ENCODE measurements around the gene SLC6A2. TPM values are rescaled to one million over a fixed set of nuclear protein-coding genes. Genes with fewer than 3 reads are reported as not detected.

SLC6A2 gene
- total and polyA plus RNA-seq, 2 of the 13 experiments (the other 11 are each of a cell fraction or from before 2014, with no cell fraction given): 0.62 to 0.66 TPM

DNA sequence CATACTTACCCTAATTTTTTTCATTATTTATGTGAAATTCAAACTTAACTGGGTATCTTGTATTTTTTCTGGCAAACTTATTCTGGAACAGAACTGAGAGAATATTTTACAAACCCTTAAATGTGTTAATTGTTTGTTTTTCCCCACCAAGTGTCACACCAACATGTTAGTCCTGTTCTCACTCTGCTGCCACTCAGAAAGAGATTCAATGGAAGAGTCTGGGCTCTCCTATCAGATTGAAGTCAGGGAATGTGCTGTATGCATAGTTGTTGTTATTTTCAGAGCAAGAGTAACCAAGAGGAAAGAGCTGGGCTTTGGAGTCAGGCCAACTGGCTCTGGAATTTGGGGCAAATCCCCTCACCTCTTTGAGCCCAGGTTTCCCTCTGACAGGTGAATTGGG, 43.2 kb downstream of the SLC6A2 start:
- H2AFZ ChIP-seq (ENCODE audit: low read length): no peak overlapping the region
- in situ Hi-C loops (cut with HindIII; ENCODE audit: extremely low pct_ligation_motif_present, low pct_unique_long_range_greater_than_20kb): no loop called here
- H3K27me3 ChIP-seq (ENCODE audit: control insufficient read depth in 1 of 2, insufficient read depth in 2 of 2, low read length in 2 of 2): peaks cover 0 to 2% of the 10 kb centered on the region in 2 experiments; a peak in 1 of 5 replicates
- intact Hi-C loops (cut with micrococcal nuclease; ENCODE audit: unreplicated experiment): no loop called here
- no peak overlapping the region for H3K4me2 ChIP-seq (ENCODE audit: low read depth, low read length)
- no peak overlapping the region for H3K9ac ChIP-seq (ENCODE audit: insufficient read depth, low read depth, low read length)
- H3K36me3 ChIP-seq (replicated peaks in 1 of 2; ENCODE audit: control insufficient read depth in 1 of 2, insufficient read depth in 2 of 2, low read length in 2 of 2): no peaks in the 10 kb centered on the region
- TF ChIP-seq, protein P1, sequence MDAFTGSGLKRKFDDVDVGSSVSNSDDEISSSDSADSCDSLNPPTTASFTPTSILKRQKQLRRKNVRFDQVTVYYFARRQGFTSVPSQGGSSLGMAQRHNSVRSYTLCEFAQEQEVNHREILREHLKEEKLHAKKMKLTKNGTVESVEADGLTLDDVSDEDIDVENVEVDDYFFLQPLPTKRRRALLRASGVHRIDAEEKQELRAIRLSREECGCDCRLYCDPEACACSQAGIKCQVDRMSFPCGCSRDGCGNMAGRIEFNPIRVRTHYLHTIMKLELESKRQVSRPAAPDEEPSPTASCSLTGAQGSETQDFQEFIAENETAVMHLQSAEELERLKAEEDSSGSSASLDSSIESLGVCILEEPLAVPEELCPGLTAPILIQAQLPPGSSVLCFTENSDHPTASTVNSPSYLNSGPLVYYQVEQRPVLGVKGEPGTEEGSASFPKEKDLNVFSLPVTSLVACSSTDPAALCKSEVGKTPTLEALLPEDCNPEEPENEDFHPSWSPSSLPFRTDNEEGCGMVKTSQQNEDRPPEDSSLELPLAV (CRISPR knock-in tag; conservative IDR thresholded peaks at IDR 0.05; ENCODE audit: low read depth): no peak
- TF ChIP-seq ZNF17 (CRISPR knock-in tag; IDR thresholded peaks at IDR 0.05) (no peak), ZNF556 (CRISPR knock-in tag; IDR thresholded peaks at IDR 0.05; ENCODE audit: borderline replicate concordance) (no peak), JDP2 (CRISPR knock-in tag; IDR thresholded peaks at IDR 0.05; ENCODE audit: borderline replicate concordance) (no peak), NCOR1 (IDR thresholded peaks at IDR 0.05; ENCODE audit: borderline replicate concordance, low read length) (no peak), ZFAT (CRISPR knock-in tag; conservative IDR thresholded peaks at IDR 0.05) (no peak), TARDBP (CRISPR knock-in tag; IDR thresholded peaks at IDR 0.05) (no peak), DNMT1 (CRISPR knock-in tag; IDR thresholded peaks at IDR 0.05) (no peak), TEAD2 (CRISPR knock-in tag; IDR thresholded peaks at IDR 0.05) (no peak), ZNF816 (CRISPR knock-in tag; IDR thresholded peaks at IDR 0.05; ENCODE audit: borderline replicate concordance) (no peak), ZEB1 (IDR thresholded peaks at IDR 0.05; ENCODE audit: insufficient replicate concordance, low read depth) (no peak), KDM4B (CRISPR knock-in tag; IDR thresholded peaks at IDR 0.05) (no peak), PRPF4 (IDR thresholded peaks at IDR 0.05; ENCODE audit: low read depth, low read length, poor library complexity, severe bottlenecking) (no peak), ESRRA (CRISPR knock-in tag; IDR thresholded peaks at IDR 0.05; ENCODE audit: low read depth) (no peak), ISX (CRISPR knock-in tag; conservative IDR thresholded peaks at IDR 0.05) (no peak), CEBPG (CRISPR knock-in tag; IDR thresholded peaks at IDR 0.05) (no peak)
- TF ChIP-seq, protein P2, sequence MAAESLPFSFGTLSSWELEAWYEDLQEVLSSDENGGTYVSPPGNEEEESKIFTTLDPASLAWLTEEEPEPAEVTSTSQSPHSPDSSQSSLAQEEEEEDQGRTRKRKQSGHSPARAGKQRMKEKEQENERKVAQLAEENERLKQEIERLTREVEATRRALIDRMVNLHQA (CRISPR knock-in tag; IDR thresholded peaks at IDR 0.05): no peak
- TF ChIP-seq, protein P3, sequence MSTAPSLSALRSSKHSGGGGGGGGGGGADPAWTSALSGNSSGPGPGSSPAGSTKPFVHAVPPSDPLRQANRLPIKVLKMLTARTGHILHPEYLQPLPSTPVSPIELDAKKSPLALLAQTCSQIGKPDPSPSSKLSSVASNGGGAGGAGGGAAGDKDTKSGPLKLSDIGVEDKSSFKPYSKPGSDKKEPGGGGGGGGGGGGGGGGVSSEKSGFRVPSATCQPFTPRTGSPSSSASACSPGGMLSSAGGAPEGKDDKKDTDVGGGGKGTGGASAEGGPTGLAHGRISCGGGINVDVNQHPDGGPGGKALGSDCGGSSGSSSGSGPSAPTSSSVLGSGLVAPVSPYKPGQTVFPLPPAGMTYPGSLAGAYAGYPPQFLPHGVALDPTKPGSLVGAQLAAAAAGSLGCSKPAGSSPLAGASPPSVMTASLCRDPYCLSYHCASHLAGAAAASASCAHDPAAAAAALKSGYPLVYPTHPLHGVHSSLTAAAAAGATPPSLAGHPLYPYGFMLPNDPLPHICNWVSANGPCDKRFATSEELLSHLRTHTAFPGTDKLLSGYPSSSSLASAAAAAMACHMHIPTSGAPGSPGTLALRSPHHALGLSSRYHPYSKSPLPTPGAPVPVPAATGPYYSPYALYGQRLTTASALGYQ (CRISPR knock-in tag; IDR thresholded peaks at IDR 0.05): no peak
- TF ChIP-seq, protein P4, sequence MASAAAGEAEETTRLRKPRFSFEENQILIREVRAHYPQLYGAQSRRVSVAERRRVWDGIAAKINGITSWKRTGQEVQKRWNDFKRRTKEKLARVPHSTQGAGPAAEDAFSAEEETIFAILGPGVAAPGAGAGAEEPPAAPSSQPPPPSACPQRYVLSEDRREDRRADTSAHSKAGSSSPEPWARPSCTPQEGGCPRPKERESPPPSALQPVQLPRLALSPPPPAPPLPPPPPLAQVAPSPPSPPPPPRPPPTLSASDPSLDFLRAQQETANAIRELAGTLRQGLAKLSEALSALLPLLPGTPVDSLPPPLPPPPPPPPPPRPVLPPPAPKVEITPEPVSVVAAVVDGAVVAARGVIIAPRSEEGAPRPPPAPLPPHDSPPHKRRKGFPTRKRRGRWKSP (CRISPR knock-in tag; IDR thresholded peaks at IDR 0.05): no peak
- no peak overlapping the region for H3K4me3 ChIP-seq (replicated peaks in 1 of 3; ENCODE audit: insufficient read depth in 1 of 3, low read depth in 2 of 3, low read length in 3 of 3)
- POLR2A ChIA-PET: no interaction called here
- ATAC-seq (no peak), FAIRE-seq (no peak), DNase-seq (ENCODE audit: low spot score) (no peak)
- no peaks in the 10 kb centered on the region for H3K9me3 ChIP-seq (ENCODE audit: low read length)
- no peak overlapping the region for H3K27ac ChIP-seq (ENCODE audit: extremely low read length, insufficient read depth, low read length)
- BruUV-seq (replicated peaks): no TSS peak
- 0 out of 2 replicates have a peak, but pooled peaks cover 6% of the 10 kb centered on the region for H3K4me1 ChIP-seq (ENCODE audit: insufficient read depth, low read length)
- H3K79me2 ChIP-seq (ENCODE audit: insufficient read depth, low read length): no peaks in the 10 kb centered on the region
- CTCF ChIA-PET (ENCODE audit: low intra/inter-chr PET ratio, low total read pairs): interaction anchor here (9.3 kb wide), 1 partner anchor 233 kb away, joined by 423 read pairs; no protein-coding TSS in a partner anchor
- H4K20me1 ChIP-seq (ENCODE audit: insufficient read depth, low read length): no peaks in the 10 kb centered on the region
